Effector memory CD8-positive, alpha-beta T cell (primary cell): ENCODE results near the gene SORCS3.
"Not testable (repeated sequence)": the region's sequence is repeated elsewhere in the genome, so short reads cannot be mapped to it uniquely, and the experiment has no call there.

Source experiments
- ATAC-seq: fragments of 150-1000 bp; cut with Tn5 transposase; replicated peaks from 2 replicates; pipeline ENCODE4 v1.10.0; 2021; ENCODE audit warnings: mild to moderate bottlenecking, moderate library complexity
- DNase-seq, 3 experiments: peaks; one replicate each; pipeline ENCODE4 v3.0.0; 2021
- H3K27ac Mint-ChIP-seq, 2 donors: one replicate each; pipeline ENCODE4 v1.8.0; 2022; ENCODE audit warnings: mild to moderate bottlenecking in 2 of 2, mixed read lengths in 2 of 2, moderate library complexity in 2 of 2
- H3K27me3 Mint-ChIP-seq, 2 donors: one replicate each; pipeline ENCODE4 v1.8.0; 2022; ENCODE audit warnings: mixed read lengths in 2 of 2
- H3K36me3 Mint-ChIP-seq: one replicate; pipeline ENCODE4 v1.8.0; 2022; ENCODE audit warnings: mild to moderate bottlenecking, moderate library complexity, mixed read lengths; ENCODE audit not compliant: insufficient read depth
- H3K4me1 Mint-ChIP-seq, 2 donors: one replicate each; pipeline ENCODE4 v1.8.0; 2022; ENCODE audit warnings: low read depth in 2 of 2, mixed read lengths in 2 of 2
- H3K4me3 Mint-ChIP-seq, 2 donors: one replicate each; pipeline ENCODE4 v1.8.0; 2022; ENCODE audit warnings: mild to moderate bottlenecking in 2 of 2, mixed read lengths in 2 of 2, moderate library complexity in 2 of 2
- H3K9me3 Mint-ChIP-seq, 2 donors: one replicate each; pipeline ENCODE4 v1.8.0; 2022; ENCODE audit warnings: mixed read lengths in 2 of 2

Gene SORCS3

GRCh38 chr10:104688251-104689042, 47.4 kb downstream of the SORCS3 start:
- DNase-seq (no peak), ATAC-seq (no peak)
- Mint-ChIP-seq H3K4me3 (no peak overlapping the region), H3K36me3 (no peaks in the 10 kb centered on the region), H3K27me3 (peaks cover 43 to 69% of the 10 kb centered on the region in 2 donors), H3K27ac (no peak overlapping the region), H3K9me3 (peaks cover 0 to 2% of the 10 kb centered on the region in 2 donors), H3K4me1 (no peaks in the 10 kb centered on the region)

GRCh38 chr10:104689105-104689504, 48.0 kb downstream of the SORCS3 start:
- ATAC-seq (no peak), DNase-seq (no peak)
- Mint-ChIP-seq H3K9me3 (peaks cover 0 to 2% of the 10 kb centered on the region in 2 donors), H3K4me3 (no peak overlapping the region), H3K27me3 (peaks cover 43 to 75% of the 10 kb centered on the region in 2 donors), H3K36me3 (no peaks in the 10 kb centered on the region), H3K4me1 (no peaks in the 10 kb centered on the region), H3K27ac (no peak overlapping the region)

- DNase-seq (no peak), ATAC-seq (no peak)
- peaks cover 0 to 2% of the 10 kb centered on the region in 2 donors for H3K9me3 Mint-ChIP-seq
- H3K27ac Mint-ChIP-seq = no peak overlapping the region
- H3K27me3 Mint-ChIP-seq = peaks cover 43 to 76% of the 10 kb centered on the region in 2 donors
- no peak overlapping the region for H3K4me3 Mint-ChIP-seq
- H3K36me3 Mint-ChIP-seq = no peaks in the 10 kb centered on the region
- H3K4me1 Mint-ChIP-seq = no peaks in the 10 kb centered on the region
Observed at GRCh38 chr10:104689547-104689946, 48.5 kb downstream of the SORCS3 start.

- no peaks in the 10 kb centered on the region for H3K36me3 Mint-ChIP-seq
- H3K27me3 Mint-ChIP-seq = peaks cover 48 to 76% of the 10 kb centered on the region in 2 donors
- H3K9me3 Mint-ChIP-seq = peaks cover 0 to 2% of the 10 kb centered on the region in 2 donors
- H3K4me3 Mint-ChIP-seq = no peak overlapping the region
- ATAC-seq (no peak), DNase-seq (no peak)
- no peak overlapping the region for H3K27ac Mint-ChIP-seq
- H3K4me1 Mint-ChIP-seq = no peaks in the 10 kb centered on the region
Observed at GRCh38 chr10:104690101-104690500, 49.0 kb downstream of the SORCS3 start.

GRCh38 chr10:104690959-104691358, 49.9 kb downstream of the SORCS3 start:
- DNase-seq (no peak), ATAC-seq (no peak)
- H3K4me1 Mint-ChIP-seq = no peaks in the 10 kb centered on the region
- H3K36me3 Mint-ChIP-seq = no peaks in the 10 kb centered on the region
- H3K4me3 Mint-ChIP-seq = no peak overlapping the region
- H3K27ac Mint-ChIP-seq = no peak overlapping the region
- H3K9me3 Mint-ChIP-seq = peaks cover 0 to 2% of the 10 kb centered on the region in 2 donors
- H3K27me3 Mint-ChIP-seq = peaks cover 49 to 69% of the 10 kb centered on the region in 2 donors

- Mint-ChIP-seq H3K4me1 (no peaks in the 10 kb centered on the region), H3K27ac (no peak overlapping the region), H3K4me3 (no peak overlapping the region), H3K36me3 (peaks cover 4% of the 10 kb centered on the region), H3K9me3 (no peaks in the 10 kb centered on the region), H3K27me3 (peaks cover 32 to 39% of the 10 kb centered on the region in 2 donors)
- DNase-seq (no peak), ATAC-seq (no peak)
Observed at GRCh38 chr10:104694074-104694473, 53.0 kb downstream of the SORCS3 start.

GRCh38 chr10:104703262-104703661, 62.2 kb downstream of the SORCS3 start:
- H3K4me1 Mint-ChIP-seq, H3K4me3 Mint-ChIP-seq, H3K9me3 Mint-ChIP-seq, ATAC-seq, H3K36me3 Mint-ChIP-seq, H3K27ac Mint-ChIP-seq, DNase-seq, H3K27me3 Mint-ChIP-seq: not testable (repeated sequence)

GRCh38 chr10:104706886-104707285, 65.8 kb downstream of the SORCS3 start:
- Mint-ChIP-seq H3K36me3 (no peaks in the 10 kb centered on the region), H3K4me1 (no peaks in the 10 kb centered on the region), H3K27me3 (peaks cover 16 to 23% of the 10 kb centered on the region in 2 donors), H3K9me3 (no peaks in the 10 kb centered on the region), H3K4me3 (no peak overlapping the region), H3K27ac (no peak overlapping the region)
- no peak for DNase-seq
- no peak for ATAC-seq

- Mint-ChIP-seq H3K36me3 (no peaks in the 10 kb centered on the region), H3K4me3 (no peak overlapping the region), H3K27me3 (peaks cover 25 to 31% of the 10 kb centered on the region in 2 donors), H3K4me1 (no peaks in the 10 kb centered on the region), H3K27ac (no peak overlapping the region), H3K9me3 (no peaks in the 10 kb centered on the region)
- ATAC-seq (no peak), DNase-seq (no peak)
Observed at GRCh38 chr10:104707602-104708459, 66.7 kb downstream of the SORCS3 start.

GRCh38 chr10:104711302-104711721, 70.2 kb downstream of the SORCS3 start:
- no peaks in the 10 kb centered on the region for H3K36me3 Mint-ChIP-seq
- ATAC-seq = no peak
- H3K27me3 Mint-ChIP-seq = peaks cover 43 to 51% of the 10 kb centered on the region in 2 donors

GRCh38 chr10:104730593-104730992, 89.5 kb downstream of the SORCS3 start:
- H3K27ac Mint-ChIP-seq, H3K4me1 Mint-ChIP-seq, H3K36me3 Mint-ChIP-seq, H3K9me3 Mint-ChIP-seq, DNase-seq, ATAC-seq, H3K4me3 Mint-ChIP-seq: not testable (repeated sequence)
- H3K27me3 Mint-ChIP-seq = peaks cover 12 to 14% of the 10 kb centered on the region in 2 donors

More at GRCh38 chr10:104711302-104711721, 70.2 kb downstream of the SORCS3 start:
- no peak overlapping the region for H3K27ac Mint-ChIP-seq
- no peak for DNase-seq
- no peak overlapping the region for H3K4me3 Mint-ChIP-seq
- no peaks in the 10 kb centered on the region for H3K4me1 Mint-ChIP-seq
- no peaks in the 10 kb centered on the region for H3K9me3 Mint-ChIP-seq

- H3K27me3 Mint-ChIP-seq = peaks cover 7 to 16% of the 10 kb centered on the region in 2 donors
- no peaks in the 10 kb centered on the region for H3K9me3 Mint-ChIP-seq
- H3K4me1 Mint-ChIP-seq = no peaks in the 10 kb centered on the region
- H3K27ac Mint-ChIP-seq = no peak overlapping the region
- no peaks in the 10 kb centered on the region for H3K36me3 Mint-ChIP-seq
- ATAC-seq (no peak), DNase-seq (no peak)
- no peak overlapping the region for H3K4me3 Mint-ChIP-seq
Observed at GRCh38 chr10:104731192-104731591, 90.1 kb downstream of the SORCS3 start.

GRCh38 chr10:104732222-104732621, 91.1 kb downstream of the SORCS3 start:
- no peak for ATAC-seq
- no peaks in the 10 kb centered on the region for H3K4me1 Mint-ChIP-seq

More at GRCh38 chr10:104732222-104732621, 91.1 kb downstream of the SORCS3 start:
- Mint-ChIP-seq H3K27me3 (peaks cover 0 to 10% of the 10 kb centered on the region in 2 donors), H3K9me3 (no peaks in the 10 kb centered on the region), H3K27ac (no peak overlapping the region), H3K36me3 (no peaks in the 10 kb centered on the region), H3K4me3 (no peak overlapping the region)
- DNase-seq = no peak
